Fibroblast of lung (primary cell): ENCODE measurements around the gene CCDC74B.
"Not testable (repeated sequence)": the region's sequence is repeated elsewhere in the genome, so short reads cannot be mapped to it uniquely, and the experiment has no call there.

ENCODE experiments used
- CTCF ChIP-seq, 2 donors: IDR thresholded peaks in 1 of 2; conservative IDR thresholded peaks in 1 of 2; 1 replicate in 1 of 2; 2 replicates in 1 of 2; pipeline ENCODE4 v1.5.1; 2011 to 2012; ENCODE audit warnings: low read length in 2 of 2, control low read depth in 1 of 2, inconsistent platforms in 1 of 2, low read depth in 1 of 2, mild to moderate bottlenecking in 1 of 2
- EZH2 ChIP-seq: IDR thresholded peaks from 2 replicates; pipeline ENCODE4 v1.5.1; 2012; ENCODE audit warnings: low read length, control low read depth, mild to moderate bottlenecking; ENCODE audit errors: missing control alignments

GRCh38 chr2:130160838-130161705 is 16.2 kb upstream of the CCDC74B start:
- not testable (repeated sequence) for TF ChIP-seq CTCF (conservative IDR thresholded peaks at IDR 0.05 in 1 of 2, IDR thresholded peaks at IDR 0.05 in 1 of 2; ENCODE audit: low read depth in 1 of 2, low read length in 2 of 2); EZH2
